ENCODE data around the gene ATXN2. TPM values are rescaled to one million over a fixed set of nuclear protein-coding genes. Genes with fewer than 3 reads are reported as not detected.
"Not testable (repeated sequence)": the region's sequence is repeated elsewhere in the genome, so short reads cannot be mapped to it uniquely, and the experiment has no call there.

Gene ATXN2
- total and polyA plus RNA-seq, 4 donors: 51.7 to 99.2 (median 74.4) TPM

- H3K27me3 ChIP-seq (ENCODE audit: control insufficient read depth, insufficient read depth, low read length); H3K9me3 ChIP-seq (ENCODE audit: control insufficient read depth, insufficient read depth, low read length); H3K36me3 ChIP-seq (ENCODE audit: control insufficient read depth, insufficient read depth, low read length); H3K4me3 ChIP-seq (ENCODE audit: low read depth, low read length); H3K27ac ChIP-seq (ENCODE audit: low read depth, low read length); DNase-seq (ENCODE audit: low read depth in 4 of 6, low spot score in 6 of 6): not testable (repeated sequence)
- peaks cover 39% of the 10 kb centered on the region for H3K4me1 ChIP-seq (ENCODE audit: control insufficient read depth, insufficient read depth, low read length)
- no CpG with 5 or more reads among the region's 9 CpGs for WGBS (ENCODE audit: insufficient coverage)
Measured at GRCh38 chr12:111402490-111402824, 196.7 kb downstream of the ATXN2 start.

Small RNA genes within 50 kb of the gene (small RNA-seq; reads per million reads assigned to genes)
- gene RF00066 (ENCODE audit: low replicate concordance): not detected

Other genes starting within 250 kb of the ATXN2 start
- gene PHETA1, start 230.2 kb downstream of the ATXN2 start, total RNA-seq: 1 to 10 TPM; 3.4 to 7.8 TPM
- 10 to 100 TPM; 15.9 to 20.4 TPM for gene PHETA1, start 230.2 kb downstream of the ATXN2 start, polyA plus RNA-seq (ENCODE audit: insufficient read length in 2 of 2)
- 10 to 100 TPM in 1 of 2 donors, 1 to 10 TPM in 1; 8.0 to 10.2 TPM for gene SH2B3, start 193.4 kb downstream of the ATXN2 start, total RNA-seq
- gene SH2B3, start 193.4 kb downstream of the ATXN2 start, polyA plus RNA-seq (ENCODE audit: insufficient read length in 2 of 2): 10 to 100 TPM; 12.3 to 13.7 TPM
- 10 to 100 TPM; 20.3 to 25.8 TPM for gene BRAP, start 86.6 kb upstream of the ATXN2 start, total RNA-seq
- gene BRAP, start 86.6 kb upstream of the ATXN2 start, polyA plus RNA-seq (ENCODE audit: insufficient read length in 2 of 2): 10 to 100 TPM; 18.6 to 19.6 TPM
- 10 to 100 TPM; 16.4 to 22.4 TPM for gene ACAD10, start 86.7 kb upstream of the ATXN2 start, total RNA-seq
- gene ACAD10, start 86.7 kb upstream of the ATXN2 start, polyA plus RNA-seq (ENCODE audit: insufficient read length in 2 of 2): 10 to 100 TPM; 19.3 to 33.4 TPM
- gene ALDH2, start 167.6 kb upstream of the ATXN2 start, total RNA-seq: 10 to 100 TPM; 45.4 to 65.8 TPM
- gene ALDH2, start 167.6 kb upstream of the ATXN2 start, polyA plus RNA-seq (ENCODE audit: insufficient read length in 2 of 2): 100 to 1,000 TPM; 150 to 172 TPM
- 10 to 100 TPM; 39.1 to 54.8 TPM for gene MAPKAPK5, start 242.9 kb upstream of the ATXN2 start, total RNA-seq
- gene MAPKAPK5, start 242.9 kb upstream of the ATXN2 start, polyA plus RNA-seq (ENCODE audit: insufficient read length in 2 of 2): 10 to 100 TPM; 44.8 to 50.7 TPM